Measurements from ENCODE around the gene NBDY. TPM values are rescaled to one million over a fixed set of nuclear protein-coding genes. Genes with fewer than 3 reads are reported as not detected.
A peak's percentile ranks its signal among the peaks of the same experiment; 100 is the strongest.

The NBDY gene
- total RNA-seq, 1 donor from 2014 or later = 61.4 TPM

DNA sequence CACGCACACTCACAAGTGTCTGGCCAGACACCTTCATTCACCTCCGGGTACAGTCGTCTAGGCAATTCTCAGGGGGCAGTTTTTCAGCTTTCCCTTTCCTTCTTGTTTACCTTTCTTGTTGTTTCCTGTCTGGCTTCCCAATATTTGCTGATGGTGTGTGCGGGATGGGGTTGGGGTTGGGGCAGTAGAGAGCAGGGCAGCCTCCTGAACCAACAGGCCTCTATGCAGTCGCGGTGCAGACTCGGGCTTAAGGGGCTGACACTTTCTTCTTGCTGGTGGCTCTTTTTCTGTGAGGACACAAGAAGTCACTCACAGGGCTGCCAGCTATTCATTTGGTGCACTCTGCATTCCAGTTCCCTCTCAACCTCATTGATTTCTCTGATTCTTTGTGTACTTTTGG is 56.4 kb downstream of the NBDY start:
- DNase-seq (ENCODE audit: low spot score) = no peak

DNA sequence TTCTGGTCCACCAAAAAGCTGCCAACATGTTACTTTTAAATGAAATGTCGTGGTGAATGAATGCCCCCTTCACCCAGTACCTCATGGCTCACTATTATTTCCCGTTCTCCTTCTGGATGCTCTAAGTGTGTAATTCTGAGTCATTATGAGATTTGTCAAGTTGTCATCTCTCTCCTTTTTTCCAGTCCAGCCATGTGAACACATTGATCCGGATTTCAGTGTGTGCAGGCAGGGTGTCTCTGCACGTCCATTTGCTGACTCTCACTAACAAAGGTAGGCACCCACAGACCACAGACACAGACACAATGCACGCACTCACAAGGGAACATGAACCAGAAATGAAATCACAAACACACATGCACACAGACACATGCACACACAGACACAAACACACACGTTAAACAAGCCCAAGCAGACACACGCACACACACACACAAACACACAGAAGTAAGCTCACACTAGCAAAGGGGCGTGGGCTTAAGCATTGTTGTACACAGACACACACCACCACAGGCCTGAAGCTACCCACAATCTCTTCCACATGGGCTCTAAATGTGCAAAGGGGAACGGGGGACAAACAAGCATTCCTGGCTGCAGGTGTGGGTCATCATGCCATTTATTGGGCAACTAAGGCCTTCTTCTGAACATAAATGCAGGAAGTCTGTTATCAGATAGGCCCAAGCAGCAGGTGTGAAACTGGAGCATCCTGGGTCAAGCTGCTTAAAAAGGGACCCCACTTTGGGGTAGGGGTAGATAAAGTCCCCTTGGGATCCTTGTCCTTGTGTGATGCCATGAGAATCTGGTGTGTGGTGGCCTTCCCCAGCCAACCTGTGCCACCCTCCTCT is 58.1 kb downstream of the NBDY start:
- DNase-seq (ENCODE audit: low spot score) = no peak

- no peak for DNase-seq (ENCODE audit: low spot score)
Observed at GRCh38 chrX:56787734-56788152, 58.7 kb downstream of the NBDY start.

GRCh38 chrX:56788229-56788628 is 59.2 kb downstream of the NBDY start:
- no peak for DNase-seq (ENCODE audit: low spot score)

DNA sequence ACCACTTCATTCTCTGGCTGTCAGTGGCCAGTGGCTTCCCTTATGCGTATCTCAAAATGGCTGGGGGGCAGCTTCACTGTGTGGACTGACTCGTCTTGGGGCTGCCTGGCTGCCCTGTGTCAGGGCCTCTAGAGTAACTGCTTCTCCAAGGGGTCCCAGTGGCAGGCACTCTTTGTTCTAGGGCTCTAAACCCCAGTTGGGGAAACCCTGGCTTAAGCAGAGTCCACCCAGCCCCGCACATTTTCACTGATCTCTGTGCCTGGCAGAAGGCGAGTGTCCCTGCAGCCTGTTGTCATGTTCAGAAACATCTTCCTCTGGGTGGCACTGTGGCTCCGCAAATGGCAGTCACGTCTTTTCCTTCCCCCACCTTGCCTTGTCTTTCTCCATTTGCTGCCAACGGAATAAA is 59.7 kb downstream of the NBDY start:
- DNase-seq (ENCODE audit: low spot score) = no peak

GRCh38 chrX:56789518-56790070 is 60.6 kb downstream of the NBDY start:
- DNase-seq (ENCODE audit: low spot score) = no peak

- peak; percentile 2 for DNase-seq (ENCODE audit: low spot score)
Observed at GRCh38 chrX:56790778-56791177, 61.7 kb downstream of the NBDY start.

DNA sequence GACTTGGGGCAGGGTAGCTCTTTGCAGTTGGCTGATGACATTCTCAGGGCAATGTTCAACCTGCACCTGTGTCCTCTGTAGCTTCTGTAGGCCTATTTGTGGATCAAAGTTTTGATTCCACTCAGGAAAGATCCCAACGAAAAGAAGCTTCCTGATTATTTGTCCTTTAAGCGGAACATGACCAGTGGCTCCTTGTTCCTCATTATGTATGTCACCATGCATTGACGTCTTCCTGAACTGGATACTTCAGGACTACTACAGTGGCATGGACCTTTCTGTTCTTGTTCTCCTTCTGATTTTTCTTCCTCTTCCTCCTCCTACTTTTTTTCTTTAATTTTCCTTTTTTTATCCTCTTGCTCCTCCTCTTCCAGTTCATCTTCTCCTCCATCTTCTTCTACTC is 62.4 kb downstream of the NBDY start:
- peak; percentile 7 for DNase-seq (ENCODE audit: low spot score)

DNA sequence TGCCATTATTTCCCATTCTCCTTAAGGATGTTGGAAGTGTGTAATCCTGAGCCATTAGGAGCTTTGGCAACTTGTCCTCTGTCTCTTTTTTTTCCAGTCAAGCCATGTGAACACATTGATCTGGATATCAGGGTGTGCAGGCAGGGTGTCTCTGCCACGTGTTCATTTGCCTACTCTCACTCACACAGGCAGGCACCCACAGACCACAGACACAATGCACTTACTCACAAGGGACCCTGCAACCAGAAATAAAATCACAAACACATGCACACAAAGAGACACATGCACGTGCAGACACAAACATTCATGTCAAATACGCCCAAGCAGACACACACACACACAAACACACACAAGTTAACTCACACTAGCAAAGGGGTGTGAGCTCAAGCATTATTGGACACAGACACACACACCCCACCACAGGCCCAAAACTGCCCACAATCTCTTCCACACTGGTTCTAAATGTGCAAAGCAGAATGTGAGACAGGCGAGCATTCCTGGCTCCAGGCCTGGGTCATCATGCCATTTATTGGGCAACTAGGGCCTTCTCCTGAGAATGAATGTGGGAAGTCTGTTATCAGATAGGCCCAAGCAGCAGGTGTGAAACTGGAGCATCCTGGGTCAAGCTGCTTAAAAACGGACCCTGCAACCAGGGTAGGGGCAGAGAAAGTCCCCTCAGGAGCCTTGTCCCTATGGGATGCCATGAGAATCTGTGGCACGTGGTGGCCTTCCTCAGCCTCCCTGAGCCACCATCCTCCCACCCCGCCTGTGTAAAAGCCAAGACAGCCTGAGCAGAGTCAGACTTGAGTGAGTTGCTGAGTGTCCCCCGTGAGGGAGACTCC is 63.4 kb downstream of the NBDY start:
- DNase-seq (ENCODE audit: low spot score) = peak; percentile 8

GRCh38 chrX:56793112-56793430 is 64.0 kb downstream of the NBDY start:
- DNase-seq (ENCODE audit: low spot score) = no peak

- DNase-seq (ENCODE audit: low spot score) = peak; percentile 10
Observed at GRCh38 chrX:56793521-56794320, 64.7 kb downstream of the NBDY start.

DNA sequence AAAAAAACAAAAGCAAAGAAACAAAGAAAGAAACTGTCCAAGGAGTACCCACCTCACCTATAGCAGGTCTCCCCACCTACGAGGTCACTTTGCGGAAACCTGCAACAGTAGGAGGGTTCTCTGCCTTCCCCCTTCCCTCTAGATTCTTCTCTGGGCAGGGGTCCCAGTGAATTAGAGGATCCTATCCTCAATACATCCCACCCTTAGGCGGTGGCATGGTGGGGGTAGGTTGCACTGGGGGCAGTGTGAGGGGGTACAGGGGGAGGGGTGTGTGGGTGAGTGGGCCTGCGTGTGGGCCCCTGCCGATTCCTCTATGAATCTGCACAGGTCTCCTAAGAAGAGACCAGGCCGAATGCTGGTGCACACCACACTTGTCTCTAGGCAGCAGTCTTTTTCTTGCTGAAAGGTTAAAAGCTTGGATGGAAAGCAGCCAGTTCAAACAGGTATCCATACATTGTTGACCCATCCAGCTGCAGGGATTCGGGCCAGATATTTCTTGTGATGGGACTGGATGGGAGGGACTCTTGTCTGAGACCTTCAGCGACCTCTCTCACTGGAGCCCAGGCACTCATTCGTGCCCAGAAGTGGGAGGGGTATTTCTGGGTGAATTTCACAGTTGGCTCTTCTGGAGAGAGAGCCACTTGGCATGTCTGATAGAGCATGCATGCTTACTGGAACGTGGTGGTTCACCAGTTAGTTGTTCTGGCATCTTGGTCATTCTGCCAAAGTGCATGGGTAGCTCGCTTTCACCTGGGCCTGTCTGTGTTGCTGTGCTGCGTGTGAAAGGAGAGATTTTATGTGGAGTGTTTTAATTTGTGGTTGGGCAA is 65.6 kb downstream of the NBDY start:
- no peak for DNase-seq (ENCODE audit: low spot score)

GRCh38 chrX:56795309-56795868 is 66.3 kb downstream of the NBDY start:
- DNase-seq (ENCODE audit: low spot score) = peak; percentile 3

DNA sequence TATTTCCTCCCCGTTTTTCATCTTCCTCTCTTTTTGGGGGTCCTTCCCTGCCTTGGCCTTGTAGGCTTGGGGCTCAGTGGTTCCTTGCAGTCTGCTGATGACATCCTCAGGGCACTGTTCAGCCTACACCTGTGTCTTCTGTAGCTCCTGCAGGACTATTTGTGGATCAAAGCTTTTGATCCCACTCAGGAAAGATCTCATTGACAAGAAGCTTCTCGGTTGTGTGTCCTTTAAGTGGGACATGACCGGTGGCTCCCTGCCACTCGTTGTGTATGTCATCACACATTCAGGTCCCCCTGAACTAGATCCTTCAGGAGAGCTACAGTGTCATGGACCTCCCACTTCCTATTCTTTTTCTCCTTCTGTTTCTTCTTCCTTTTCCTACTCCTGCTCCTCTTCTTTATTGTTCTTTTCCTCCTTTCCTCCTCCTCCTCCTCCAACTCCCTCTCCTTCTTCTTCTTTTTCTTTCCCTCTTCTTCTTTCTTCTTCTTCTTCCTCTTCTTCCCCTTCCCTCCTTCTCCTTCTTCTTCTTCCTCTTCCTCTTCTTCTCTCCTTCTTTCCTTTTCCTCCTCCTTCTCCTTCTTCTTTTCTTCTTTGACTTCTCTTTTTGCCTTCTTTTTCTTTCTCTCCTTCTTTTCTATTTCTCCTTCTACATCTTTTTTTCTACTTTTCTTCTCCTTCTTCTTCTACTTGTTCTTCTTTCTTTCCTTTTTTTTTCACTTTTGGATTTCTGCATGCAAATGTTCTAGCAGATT is 67.8 kb downstream of the NBDY start:
- DNase-seq (ENCODE audit: low spot score) = peak; percentile 5

- DNase-seq (ENCODE audit: low spot score) = peak; percentile 9
Observed at GRCh38 chrX:56797574-56798338, 68.7 kb downstream of the NBDY start.

DNA sequence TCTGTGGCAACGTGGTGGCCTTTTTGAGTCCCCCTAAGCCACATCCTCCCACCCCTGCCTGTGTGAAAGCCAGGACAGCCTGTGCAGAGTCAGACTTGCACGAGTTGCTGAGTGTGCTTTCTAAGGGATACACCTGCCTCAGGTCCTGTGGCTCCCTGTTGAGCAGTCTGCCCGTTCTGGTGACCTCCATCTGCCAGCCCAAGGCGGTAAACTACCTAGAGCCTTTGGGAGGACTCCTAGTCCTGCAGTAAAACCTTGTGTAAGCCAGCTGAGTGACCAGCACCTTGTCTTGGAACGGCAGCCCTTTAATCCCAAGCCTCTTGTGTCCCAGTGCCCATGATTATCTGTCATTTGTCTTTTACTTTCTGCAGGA is 69.3 kb downstream of the NBDY start:
- peak; percentile 7 for DNase-seq (ENCODE audit: low spot score)

GRCh38 chrX:56798866-56799758 is 70.1 kb downstream of the NBDY start:
- DNase-seq (ENCODE audit: low spot score) = peak; percentile 73

DNA sequence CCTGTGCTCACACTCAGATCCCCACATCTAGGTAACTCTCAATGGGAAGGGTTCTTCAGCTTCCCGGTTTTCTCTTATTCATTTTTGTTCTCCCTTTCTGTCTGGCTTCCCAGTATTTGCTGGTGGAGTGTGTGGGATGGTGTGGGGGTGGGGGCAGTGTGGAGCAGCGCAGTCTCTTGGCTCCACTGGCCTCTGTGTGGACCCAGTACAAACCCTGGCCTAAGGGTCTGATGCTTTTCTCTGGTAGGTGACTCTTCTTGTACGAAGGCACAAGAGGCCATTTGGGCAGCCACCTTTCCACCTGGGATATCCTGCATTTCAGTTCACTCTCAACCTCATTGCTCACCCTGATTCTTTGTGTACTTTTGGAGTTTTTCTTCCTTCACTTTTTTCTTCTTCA is 71.3 kb downstream of the NBDY start:
- DNase-seq (ENCODE audit: low spot score) = no peak

All from mucosa of gallbladder (tissue), 1 donor.